GM23338 (cell line): ENCODE results near the gene GRIK4. TPM values are rescaled to one million over a fixed set of nuclear protein-coding genes. Genes with fewer than 3 reads are reported as not detected.

Experiments
- ATAC-seq: fragments of 200-7000 bp; cut with Tn5 transposase; 3 replicates; pipeline ENCODE4 v1.9.1; 2020
- DNase-seq: peaks from one replicate; pipeline ENCODE4 v3.0.0-alpha.2; 2015; ENCODE audit warnings: low spot score
- H2AFZ ChIP-seq: fragments of 200-600 bp; sonication (generic); 2 replicates; pipeline ENCODE4 v1.8.0; 2016; ENCODE audit warnings: antibody characterized with exemption, mild to moderate bottlenecking, moderate library complexity
- H3F3A ChIP-seq: fragments of 200-600 bp; sonication (generic); replicated peaks from 2 replicates; pipeline ENCODE4 v1.8.0; 2017; ENCODE audit warnings: antibody characterized with exemption, mixed run types, low read depth
- H3K27ac ChIP-seq: fragments of 200-600 bp; sonication (generic); 2 replicates; pipeline ENCODE4 v1.6.1; 2016; ENCODE audit warnings: low read depth
- H3K27me3 ChIP-seq: fragments of 200-600 bp; sonication (generic); 2 replicates; pipeline ENCODE4 v1.8.0; 2016; ENCODE audit warnings: mild to moderate bottlenecking, mixed run types, moderate library complexity; ENCODE audit not compliant: insufficient read depth
- H3K36me3 ChIP-seq: fragments of 200-600 bp; sonication (generic); 2 replicates; pipeline ENCODE4 v1.8.0; 2016; ENCODE audit warnings: mild to moderate bottlenecking; ENCODE audit not compliant: insufficient read depth
- H3K4me1 ChIP-seq: fragments of 200-600 bp; sonication (generic); 2 replicates; pipeline ENCODE4 v1.8.0; 2016; ENCODE audit warnings: mild to moderate bottlenecking, moderate library complexity; ENCODE audit not compliant: insufficient read depth
- H3K4me2 ChIP-seq: fragments of 200-600 bp; sonication (generic); 2 replicates; pipeline ENCODE4 v1.7.1; 2017; ENCODE audit warnings: mixed run types
- H3K4me3 ChIP-seq: fragments of 200-600 bp; sonication (generic); 2 replicates; pipeline ENCODE4 v1.6.1; 2016; ENCODE audit warnings: mixed run types
- H3K79me2 ChIP-seq: fragments of 200-600 bp; sonication (generic); replicated peaks from 2 replicates; pipeline ENCODE4 v1.8.0; 2017; ENCODE audit warnings: mild to moderate bottlenecking; ENCODE audit not compliant: insufficient read depth
- H3K9me2 ChIP-seq: fragments of 200-600 bp; sonication (generic); 2 replicates; pipeline ENCODE4 v1.8.0; 2017; ENCODE audit not compliant: insufficient read depth
- H4K20me1 ChIP-seq: fragments of 200-600 bp; sonication (generic); replicated peaks from 2 replicates; pipeline ENCODE4 v1.8.0; 2017; ENCODE audit warnings: mild to moderate bottlenecking; ENCODE audit not compliant: insufficient read depth
- H3K27ac Mint-ChIP-seq: 2 replicates; pipeline ENCODE4 v1.8.0; 2020; ENCODE audit warnings: inconsistent platforms, mild to moderate bottlenecking, moderate library complexity, mixed read lengths
- H3K27me3 Mint-ChIP-seq: 3 replicates; pipeline ENCODE4 v1.8.0; 2022; ENCODE audit warnings: low read depth, mild to moderate bottlenecking, moderate library complexity, mixed read lengths, inconsistent platforms; ENCODE audit not compliant: insufficient read depth, poor library complexity
- H3K36me3 Mint-ChIP-seq: 3 replicates; pipeline ENCODE4 v1.8.0; 2021; ENCODE audit warnings: low read depth, mild to moderate bottlenecking, inconsistent platforms, moderate library complexity, mixed read lengths
- H3K4me1 Mint-ChIP-seq: 3 replicates; pipeline ENCODE4 v1.8.0; 2020; ENCODE audit warnings: mild to moderate bottlenecking, inconsistent platforms, mixed read lengths
- H3K4me3 Mint-ChIP-seq: 3 replicates; pipeline ENCODE4 v1.8.0; 2021; ENCODE audit warnings: moderate library complexity, mild to moderate bottlenecking, inconsistent platforms, mixed read lengths
- H3K9me3 Mint-ChIP-seq: 3 replicates; pipeline ENCODE4 v1.8.0; 2020; ENCODE audit warnings: moderate library complexity, mild to moderate bottlenecking, inconsistent platforms, mixed read lengths
- CREB1 ChIP-seq: fragments of 250-450 bp; sonication (Bioruptor Pico); IDR thresholded peaks from 2 replicates; pipeline ENCODE4 v1.5.0; 2020; ENCODE audit warnings: low read depth, mild to moderate bottlenecking, moderate library complexity
- EZH2 ChIP-seq: fragments of 200-600 bp; sonication (generic); IDR thresholded peaks from one replicate; pipeline ENCODE4 v1.8.0; 2017; ENCODE audit warnings: antibody characterized with exemption, mild to moderate bottlenecking, low read depth; ENCODE audit not compliant: unreplicated experiment
- EZH2phosphoT487 ChIP-seq: fragments of 200-600 bp; sonication (generic); IDR thresholded peaks from one replicate; pipeline ENCODE4 v1.8.1; 2018; ENCODE audit warnings: antibody characterized with exemption; ENCODE audit not compliant: unreplicated experiment
- JUNB ChIP-seq: IDR thresholded peaks from one replicate; pipeline ENCODE4 v1.6.1; 2016; ENCODE audit warnings: antibody characterized with exemption; ENCODE audit not compliant: unreplicated experiment
- NANOG ChIP-seq: IDR thresholded peaks from 2 replicates; pipeline ENCODE4 v1.6.1; 2016; ENCODE audit warnings: antibody characterized with exemption, borderline replicate concordance
- POLR2AphosphoS5 ChIP-seq: IDR thresholded peaks from 2 replicates; pipeline ENCODE4 v1.6.1; 2016; ENCODE audit warnings: antibody characterized with exemption, low read depth
- STAT1 ChIP-seq: IDR thresholded peaks from one replicate; pipeline ENCODE4 v1.6.1; 2016; ENCODE audit warnings: antibody characterized with exemption; ENCODE audit not compliant: unreplicated experiment
- ZNF114 ChIP-seq: fragments of 250-450 bp; sonication (Bioruptor Pico); IDR thresholded peaks from 2 replicates; pipeline ENCODE4 v1.5.0; 2020; ENCODE audit warnings: mild to moderate bottlenecking, moderate library complexity
- ZNF331 ChIP-seq: fragments of 250-450 bp; sonication (Bioruptor Pico); IDR thresholded peaks from 2 replicates; pipeline ENCODE4 v1.5.0; 2020; ENCODE audit warnings: low read depth, mild to moderate bottlenecking, moderate library complexity
- polyA plus RNA-seq: library from polyadenylated mRNA; unstranded; fragments of >200 nt; fragmentation: Nextera tagmentation; extraction: Ambion mirVana; gene quantifications from 2 replicates; pipeline ENCODE4 v1.2.1, GENCODE V29; 2016
- total RNA-seq: library from RNA; depleted of rRNA; stranded (reverse); fragments of >200 nt; shearing (Covaris generic); gene quantifications from 2 replicates; pipeline ENCODE4 v1.2.3, GENCODE V29; 2014
- TF ChIP-seq, protein P1 (sequence below), 2 experiments: fragments of 200-600 bp in 1 of 2; sonication (generic) in 1 of 2; conservative IDR thresholded peaks; 2 replicates each; pipeline versions ENCODE4 v1.5.1 to v1.6.1; 2016 to 2017; ENCODE audit warnings: antibody characterized with exemption in 2 of 2, low read depth in 2 of 2, mild to moderate bottlenecking in 2 of 2, moderate library complexity in 1 of 2
- TF ChIP-seq, protein P2 (sequence below): IDR thresholded peaks from one replicate; pipeline ENCODE4 v1.6.1; 2018; ENCODE audit warnings: antibody characterized with exemption; ENCODE audit not compliant: unreplicated experiment
- TF ChIP-seq, protein P3 (sequence below): IDR thresholded peaks from 2 replicates; pipeline ENCODE4 v1.6.1; 2016; ENCODE audit warnings: antibody characterized with exemption
- TF ChIP-seq, protein P4 (sequence below): fragments of 250-450 bp; sonication (Bioruptor Pico); IDR thresholded peaks from 2 replicates; pipeline ENCODE4 v1.5.0; 2020; ENCODE audit warnings: mild to moderate bottlenecking, moderate library complexity

The GRIK4 gene
- total and polyA plus RNA-seq, 2 experiments from 2014 or later, result 0.63 to 2.2 TPM

DNA sequence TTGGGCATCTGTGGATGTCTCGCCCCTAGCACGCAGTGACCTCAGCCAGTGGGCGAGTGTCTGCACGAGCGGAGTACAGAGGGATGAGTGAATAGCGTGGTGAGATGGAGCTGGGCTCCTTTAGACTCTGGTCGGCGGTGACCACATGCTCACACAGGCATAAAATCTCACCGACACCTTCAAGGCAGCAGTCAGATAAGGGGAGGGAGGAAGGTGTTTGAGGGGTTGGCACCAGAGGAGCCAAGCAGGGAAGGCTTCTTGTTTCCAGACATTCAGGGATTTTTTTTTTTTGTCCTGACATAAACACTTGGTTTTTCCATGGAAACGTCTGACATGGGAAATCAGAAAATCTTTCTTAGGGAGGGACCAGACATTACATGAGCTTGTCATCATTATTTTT is 35.8 kb downstream of the GRIK4 start:
- Histone ChIP-seq H3K4me3 (no peak overlapping the region), H3K4me2 (no peak overlapping the region), H2AFZ (no peak overlapping the region), H3K79me2 (no peaks in the 10 kb centered on the region), H4K20me1 (no peaks in the 10 kb centered on the region), H3K36me3 (no peaks in the 10 kb centered on the region), H3K27me3 (no peaks in the 10 kb centered on the region), H3K9me2 (no peaks in the 10 kb centered on the region), H3K27ac (no peak overlapping the region), H3K4me1 (peaks cover 8% of the 10 kb centered on the region), H3F3A (no peaks in the 10 kb centered on the region)
- Mint-ChIP-seq H3K4me1 (peaks cover 49% of the 10 kb centered on the region), H3K27ac (no peak overlapping the region), H3K4me3 (no peak overlapping the region), H3K9me3 (no peaks in the 10 kb centered on the region), H3K27me3 (peaks cover 15% of the 10 kb centered on the region), H3K36me3 (no peaks in the 10 kb centered on the region)
- TF ChIP-seq JUNB (no peak), ZNF331 (CRISPR knock-in tag) (no peak), NANOG (no peak), POLR2AphosphoS5 (no peak), STAT1 (no peak), ZNF114 (CRISPR knock-in tag) (no peak), EZH2 (no peak), CREB1 (CRISPR knock-in tag) (no peak), EZH2phosphoT487 (no peak)
- TF ChIP-seq, protein P1, sequence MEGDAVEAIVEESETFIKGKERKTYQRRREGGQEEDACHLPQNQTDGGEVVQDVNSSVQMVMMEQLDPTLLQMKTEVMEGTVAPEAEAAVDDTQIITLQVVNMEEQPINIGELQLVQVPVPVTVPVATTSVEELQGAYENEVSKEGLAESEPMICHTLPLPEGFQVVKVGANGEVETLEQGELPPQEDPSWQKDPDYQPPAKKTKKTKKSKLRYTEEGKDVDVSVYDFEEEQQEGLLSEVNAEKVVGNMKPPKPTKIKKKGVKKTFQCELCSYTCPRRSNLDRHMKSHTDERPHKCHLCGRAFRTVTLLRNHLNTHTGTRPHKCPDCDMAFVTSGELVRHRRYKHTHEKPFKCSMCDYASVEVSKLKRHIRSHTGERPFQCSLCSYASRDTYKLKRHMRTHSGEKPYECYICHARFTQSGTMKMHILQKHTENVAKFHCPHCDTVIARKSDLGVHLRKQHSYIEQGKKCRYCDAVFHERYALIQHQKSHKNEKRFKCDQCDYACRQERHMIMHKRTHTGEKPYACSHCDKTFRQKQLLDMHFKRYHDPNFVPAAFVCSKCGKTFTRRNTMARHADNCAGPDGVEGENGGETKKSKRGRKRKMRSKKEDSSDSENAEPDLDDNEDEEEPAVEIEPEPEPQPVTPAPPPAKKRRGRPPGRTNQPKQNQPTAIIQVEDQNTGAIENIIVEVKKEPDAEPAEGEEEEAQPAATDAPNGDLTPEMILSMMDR (conservative IDR thresholded peaks at IDR 0.05; ENCODE audit: low read depth in 2 of 2), result no peak
- TF ChIP-seq, protein P2, sequence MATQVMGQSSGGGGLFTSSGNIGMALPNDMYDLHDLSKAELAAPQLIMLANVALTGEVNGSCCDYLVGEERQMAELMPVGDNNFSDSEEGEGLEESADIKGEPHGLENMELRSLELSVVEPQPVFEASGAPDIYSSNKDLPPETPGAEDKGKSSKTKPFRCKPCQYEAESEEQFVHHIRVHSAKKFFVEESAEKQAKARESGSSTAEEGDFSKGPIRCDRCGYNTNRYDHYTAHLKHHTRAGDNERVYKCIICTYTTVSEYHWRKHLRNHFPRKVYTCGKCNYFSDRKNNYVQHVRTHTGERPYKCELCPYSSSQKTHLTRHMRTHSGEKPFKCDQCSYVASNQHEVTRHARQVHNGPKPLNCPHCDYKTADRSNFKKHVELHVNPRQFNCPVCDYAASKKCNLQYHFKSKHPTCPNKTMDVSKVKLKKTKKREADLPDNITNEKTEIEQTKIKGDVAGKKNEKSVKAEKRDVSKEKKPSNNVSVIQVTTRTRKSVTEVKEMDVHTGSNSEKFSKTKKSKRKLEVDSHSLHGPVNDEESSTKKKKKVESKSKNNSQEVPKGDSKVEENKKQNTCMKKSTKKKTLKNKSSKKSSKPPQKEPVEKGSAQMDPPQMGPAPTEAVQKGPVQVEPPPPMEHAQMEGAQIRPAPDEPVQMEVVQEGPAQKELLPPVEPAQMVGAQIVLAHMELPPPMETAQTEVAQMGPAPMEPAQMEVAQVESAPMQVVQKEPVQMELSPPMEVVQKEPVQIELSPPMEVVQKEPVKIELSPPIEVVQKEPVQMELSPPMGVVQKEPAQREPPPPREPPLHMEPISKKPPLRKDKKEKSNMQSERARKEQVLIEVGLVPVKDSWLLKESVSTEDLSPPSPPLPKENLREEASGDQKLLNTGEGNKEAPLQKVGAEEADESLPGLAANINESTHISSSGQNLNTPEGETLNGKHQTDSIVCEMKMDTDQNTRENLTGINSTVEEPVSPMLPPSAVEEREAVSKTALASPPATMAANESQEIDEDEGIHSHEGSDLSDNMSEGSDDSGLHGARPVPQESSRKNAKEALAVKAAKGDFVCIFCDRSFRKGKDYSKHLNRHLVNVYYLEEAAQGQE, result no peak
- TF ChIP-seq, protein P3, sequence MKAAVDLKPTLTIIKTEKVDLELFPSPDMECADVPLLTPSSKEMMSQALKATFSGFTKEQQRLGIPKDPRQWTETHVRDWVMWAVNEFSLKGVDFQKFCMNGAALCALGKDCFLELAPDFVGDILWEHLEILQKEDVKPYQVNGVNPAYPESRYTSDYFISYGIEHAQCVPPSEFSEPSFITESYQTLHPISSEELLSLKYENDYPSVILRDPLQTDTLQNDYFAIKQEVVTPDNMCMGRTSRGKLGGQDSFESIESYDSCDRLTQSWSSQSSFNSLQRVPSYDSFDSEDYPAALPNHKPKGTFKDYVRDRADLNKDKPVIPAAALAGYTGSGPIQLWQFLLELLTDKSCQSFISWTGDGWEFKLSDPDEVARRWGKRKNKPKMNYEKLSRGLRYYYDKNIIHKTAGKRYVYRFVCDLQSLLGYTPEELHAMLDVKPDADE, result no peak
- TF ChIP-seq, protein P4, sequence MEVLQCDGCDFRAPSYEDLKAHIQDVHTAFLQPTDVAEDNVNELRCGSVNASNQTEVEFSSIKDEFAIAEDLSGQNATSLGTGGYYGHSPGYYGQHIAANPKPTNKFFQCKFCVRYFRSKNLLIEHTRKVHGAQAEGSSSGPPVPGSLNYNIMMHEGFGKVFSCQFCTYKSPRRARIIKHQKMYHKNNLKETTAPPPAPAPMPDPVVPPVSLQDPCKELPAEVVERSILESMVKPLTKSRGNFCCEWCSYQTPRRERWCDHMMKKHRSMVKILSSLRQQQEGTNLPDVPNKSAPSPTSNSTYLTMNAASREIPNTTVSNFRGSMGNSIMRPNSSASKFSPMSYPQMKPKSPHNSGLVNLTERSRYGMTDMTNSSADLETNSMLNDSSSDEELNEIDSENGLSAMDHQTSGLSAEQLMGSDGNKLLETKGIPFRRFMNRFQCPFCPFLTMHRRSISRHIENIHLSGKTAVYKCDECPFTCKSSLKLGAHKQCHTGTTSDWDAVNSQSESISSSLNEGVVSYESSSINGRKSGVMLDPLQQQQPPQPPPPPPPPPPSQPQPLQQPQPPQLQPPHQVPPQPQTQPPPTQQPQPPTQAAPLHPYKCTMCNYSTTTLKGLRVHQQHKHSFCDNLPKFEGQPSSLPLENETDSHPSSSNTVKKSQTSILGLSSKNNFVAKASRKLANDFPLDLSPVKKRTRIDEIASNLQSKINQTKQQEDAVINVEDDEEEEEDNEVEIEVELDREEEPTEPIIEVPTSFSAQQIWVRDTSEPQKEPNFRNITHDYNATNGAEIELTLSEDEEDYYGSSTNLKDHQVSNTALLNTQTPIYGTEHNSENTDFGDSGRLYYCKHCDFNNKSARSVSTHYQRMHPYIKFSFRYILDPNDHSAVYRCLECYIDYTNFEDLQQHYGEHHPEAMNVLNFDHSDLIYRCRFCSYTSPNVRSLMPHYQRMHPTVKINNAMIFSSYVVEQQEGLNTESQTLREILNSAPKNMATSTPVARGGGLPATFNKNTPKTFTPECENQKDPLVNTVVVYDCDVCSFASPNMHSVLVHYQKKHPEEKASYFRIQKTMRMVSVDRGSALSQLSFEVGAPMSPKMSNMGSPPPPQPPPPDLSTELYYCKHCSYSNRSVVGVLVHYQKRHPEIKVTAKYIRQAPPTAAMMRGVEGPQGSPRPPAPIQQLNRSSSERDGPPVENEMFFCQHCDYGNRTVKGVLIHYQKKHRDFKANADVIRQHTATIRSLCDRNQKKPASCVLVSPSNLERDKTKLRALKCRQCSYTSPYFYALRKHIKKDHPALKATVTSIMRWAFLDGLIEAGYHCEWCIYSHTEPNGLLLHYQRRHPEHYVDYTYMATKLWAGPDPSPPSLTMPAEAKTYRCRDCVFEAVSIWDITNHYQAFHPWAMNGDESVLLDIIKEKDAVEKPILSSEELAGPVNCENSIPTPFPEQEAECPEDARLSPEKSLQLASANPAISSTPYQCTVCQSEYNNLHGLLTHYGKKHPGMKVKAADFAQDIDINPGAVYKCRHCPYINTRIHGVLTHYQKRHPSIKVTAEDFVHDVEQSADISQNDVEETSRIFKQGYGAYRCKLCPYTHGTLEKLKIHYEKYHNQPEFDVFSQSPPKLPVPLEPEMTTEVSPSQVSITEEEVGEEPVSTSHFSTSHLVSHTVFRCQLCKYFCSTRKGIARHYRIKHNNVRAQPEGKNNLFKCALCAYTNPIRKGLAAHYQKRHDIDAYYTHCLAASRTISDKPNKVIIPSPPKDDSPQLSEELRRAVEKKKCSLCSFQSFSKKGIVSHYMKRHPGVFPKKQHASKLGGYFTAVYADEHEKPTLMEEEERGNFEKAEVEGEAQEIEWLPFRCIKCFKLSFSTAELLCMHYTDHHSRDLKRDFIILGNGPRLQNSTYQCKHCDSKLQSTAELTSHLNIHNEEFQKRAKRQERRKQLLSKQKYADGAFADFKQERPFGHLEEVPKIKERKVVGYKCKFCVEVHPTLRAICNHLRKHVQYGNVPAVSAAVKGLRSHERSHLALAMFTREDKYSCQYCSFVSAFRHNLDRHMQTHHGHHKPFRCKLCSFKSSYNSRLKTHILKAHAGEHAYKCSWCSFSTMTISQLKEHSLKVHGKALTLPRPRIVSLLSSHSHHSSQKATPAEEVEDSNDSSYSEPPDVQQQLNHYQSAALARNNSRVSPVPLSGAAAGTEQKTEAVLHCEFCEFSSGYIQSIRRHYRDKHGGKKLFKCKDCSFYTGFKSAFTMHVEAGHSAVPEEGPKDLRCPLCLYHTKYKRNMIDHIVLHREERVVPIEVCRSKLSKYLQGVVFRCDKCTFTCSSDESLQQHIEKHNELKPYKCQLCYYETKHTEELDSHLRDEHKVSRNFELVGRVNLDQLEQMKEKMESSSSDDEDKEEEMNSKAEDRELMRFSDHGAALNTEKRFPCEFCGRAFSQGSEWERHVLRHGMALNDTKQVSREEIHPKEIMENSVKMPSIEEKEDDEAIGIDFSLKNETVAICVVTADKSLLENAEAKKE, result no peak
- DNase-seq (no peak), ATAC-seq (no peak)
